ENCODE data around the gene CD274.
"Not testable (repeated sequence)": the region's sequence is repeated elsewhere in the genome, so short reads cannot be mapped to it uniquely, and the experiment has no call there.

CD274 gene

DNA sequence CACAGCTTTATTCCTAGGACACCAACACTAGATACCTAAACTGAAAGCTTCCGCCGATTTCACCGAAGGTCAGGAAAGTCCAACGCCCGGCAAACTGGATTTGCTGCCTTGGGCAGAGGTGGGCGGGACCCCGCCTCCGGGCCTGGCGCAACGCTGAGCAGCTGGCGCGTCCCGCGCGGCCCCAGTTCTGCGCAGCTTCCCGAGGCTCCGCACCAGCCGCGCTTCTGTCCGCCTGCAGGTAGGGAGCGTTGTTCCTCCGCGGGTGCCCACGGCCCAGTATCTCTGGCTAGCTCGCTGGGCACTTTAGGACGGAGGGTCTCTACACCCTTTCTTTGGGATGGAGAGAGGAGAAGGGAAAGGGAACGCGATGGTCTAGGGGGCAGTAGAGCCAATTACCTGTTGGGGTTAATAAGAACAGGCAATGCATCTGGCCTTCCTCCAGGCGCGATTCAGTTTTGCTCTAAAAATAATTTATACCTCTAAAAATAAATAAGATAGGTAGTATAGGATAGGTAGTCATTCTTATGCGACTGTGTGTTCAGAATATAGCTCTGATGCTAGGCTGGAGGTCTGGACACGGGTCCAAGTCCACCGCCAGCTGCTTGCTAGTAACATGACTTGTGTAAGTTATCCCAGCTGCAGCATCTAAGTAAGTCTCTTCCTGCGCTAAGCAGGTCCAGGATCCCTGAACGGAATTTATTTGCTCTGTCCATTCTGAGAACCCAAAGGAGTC lies at the start of gene CD274:
Gene CD274, plus strand, starts transcription at position 184 of the 733 bp plus-strand sequence. CDS start 5,572 bp downstream, outside the sequence.
- peak; percentile 78 for DNase-seq (ENCODE audit: low read depth)

- no peak for DNase-seq (ENCODE audit: low read depth)
Measured at GRCh38 chr9:5402217-5402616, 48.1 kb upstream of the CD274 start.

DNA sequence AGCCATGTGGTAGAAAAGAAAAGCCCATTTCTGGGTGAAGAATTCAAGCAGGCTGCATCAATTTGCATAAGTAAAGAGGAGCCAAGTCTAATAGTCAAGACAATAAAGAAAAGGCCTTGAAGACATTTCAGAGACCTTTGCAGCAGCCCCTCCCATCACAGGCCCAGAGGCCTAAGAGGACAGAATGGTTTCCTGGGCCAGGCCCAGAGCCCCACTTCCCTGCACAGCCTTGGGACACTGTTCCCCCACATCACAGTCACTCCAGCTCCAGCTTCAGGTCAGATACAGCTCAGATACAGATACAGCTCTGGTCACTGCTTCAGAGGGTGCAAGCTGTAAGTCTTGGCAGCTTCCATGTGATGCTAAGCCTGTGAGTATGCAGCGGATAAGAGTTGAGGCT lies 41.7 kb upstream of the CD274 start:
- no peak for DNase-seq (ENCODE audit: low read depth)

DNA sequence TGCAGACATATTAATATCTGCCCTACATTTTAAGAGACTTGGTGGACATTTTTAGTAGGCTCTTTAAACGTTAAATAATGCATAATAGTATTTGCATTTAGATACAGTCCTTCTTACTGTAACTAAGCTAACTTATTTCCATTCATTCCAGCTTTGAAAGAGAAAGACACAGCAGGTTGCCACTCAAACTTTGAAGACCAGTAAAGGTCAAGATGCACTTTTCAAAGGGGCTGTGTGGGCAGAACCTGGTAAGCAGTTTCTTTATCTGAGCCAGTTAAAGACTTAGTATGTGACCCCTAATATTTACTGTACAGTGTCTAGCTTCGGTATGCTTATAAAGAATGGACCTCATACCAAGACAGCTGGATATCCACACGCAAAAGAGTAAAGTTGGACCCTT lies 33.4 kb upstream of the CD274 start:
- DNase-seq (ENCODE audit: low read depth): no peak

DNA sequence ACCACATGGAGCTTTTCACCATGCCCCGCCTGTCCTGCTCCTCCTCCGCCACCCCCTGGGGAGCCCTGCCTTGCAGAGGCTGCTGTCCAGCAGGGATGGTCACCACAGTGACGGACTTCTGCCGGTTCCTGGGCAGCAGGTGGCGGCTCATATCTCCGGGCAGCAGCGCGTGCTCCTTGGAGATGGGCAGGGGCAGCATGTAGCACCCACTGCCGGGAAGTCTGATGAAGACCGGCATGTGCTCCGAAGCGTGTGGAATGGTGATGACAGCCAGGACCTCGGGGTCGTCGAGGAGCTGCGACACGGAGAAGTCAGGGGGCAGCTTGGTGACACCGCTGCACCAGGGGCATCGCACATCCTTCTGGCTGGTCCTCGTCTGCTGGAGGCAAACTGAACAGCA lies 31.9 kb upstream of the CD274 start:
- DNase-seq (ENCODE audit: low read depth): no peak

GRCh38 chr9:5419987-5420386 lies 30.4 kb upstream of the CD274 start:
- no peak for DNase-seq (ENCODE audit: low read depth)

- DNase-seq (ENCODE audit: low read depth): no peak
Measured at GRCh38 chr9:5421163-5421562, 29.2 kb upstream of the CD274 start.

- no peak for DNase-seq (ENCODE audit: low read depth)
Measured at GRCh38 chr9:5422276-5422675, 28.1 kb upstream of the CD274 start.

DNA sequence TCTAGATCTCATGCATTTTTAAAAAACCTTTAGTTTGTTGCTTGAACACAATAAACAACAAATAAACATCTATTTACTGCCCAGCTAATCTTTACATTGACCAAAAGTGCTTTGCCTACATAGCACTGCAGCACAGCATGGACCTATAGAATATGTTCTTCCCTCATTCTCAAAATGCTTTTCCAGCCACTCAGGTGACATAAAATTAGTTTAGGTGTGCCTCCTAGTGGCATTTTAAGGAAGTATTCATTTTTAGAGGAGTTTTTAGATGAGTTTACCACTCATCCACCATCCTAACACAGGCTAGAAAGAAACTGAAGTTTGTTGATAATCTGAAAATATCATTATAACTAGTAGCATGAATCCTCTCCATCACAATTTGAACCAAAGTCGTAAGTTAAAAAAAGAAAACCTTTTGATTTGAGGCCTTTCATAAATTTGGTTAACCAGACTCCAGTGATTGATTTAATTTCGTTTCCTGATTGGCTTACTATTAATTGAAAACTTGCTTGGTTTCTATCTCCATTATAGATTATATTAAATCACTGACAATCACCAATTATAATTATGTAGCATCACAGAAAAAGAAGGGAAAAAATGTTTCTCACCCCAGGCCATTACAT lies 25.2 kb upstream of the CD274 start:
- no peak for DNase-seq (ENCODE audit: low read depth)

DNA sequence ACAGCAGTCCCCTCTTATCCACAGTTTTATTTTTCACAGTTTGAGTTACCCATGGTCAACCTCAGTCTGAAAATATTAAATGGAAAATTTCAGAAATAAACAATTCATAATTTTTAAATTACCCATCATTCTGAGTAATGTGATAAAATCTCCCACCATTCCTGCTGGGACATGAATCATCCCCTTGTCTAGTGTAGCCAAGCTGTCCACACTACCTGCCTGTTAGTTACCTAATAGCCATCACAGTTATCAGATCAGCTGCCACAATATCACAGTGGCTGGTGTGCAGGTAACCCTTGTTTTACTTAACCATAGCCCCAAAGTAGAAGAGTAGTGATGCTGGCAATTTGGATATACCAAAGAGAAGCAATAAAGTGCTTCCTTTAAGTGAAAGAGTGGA lies 23.3 kb upstream of the CD274 start:
- no peak for DNase-seq (ENCODE audit: low read depth)

GRCh38 chr9:5428172-5428571 lies 22.2 kb upstream of the CD274 start:
- no peak for DNase-seq (ENCODE audit: low read depth)

- DNase-seq (ENCODE audit: low read depth): no peak
Measured at GRCh38 chr9:5428794-5429528, 21.4 kb upstream of the CD274 start.

- no peak for DNase-seq (ENCODE audit: low read depth)
Measured at GRCh38 chr9:5429873-5430564, 20.3 kb upstream of the CD274 start.

DNA sequence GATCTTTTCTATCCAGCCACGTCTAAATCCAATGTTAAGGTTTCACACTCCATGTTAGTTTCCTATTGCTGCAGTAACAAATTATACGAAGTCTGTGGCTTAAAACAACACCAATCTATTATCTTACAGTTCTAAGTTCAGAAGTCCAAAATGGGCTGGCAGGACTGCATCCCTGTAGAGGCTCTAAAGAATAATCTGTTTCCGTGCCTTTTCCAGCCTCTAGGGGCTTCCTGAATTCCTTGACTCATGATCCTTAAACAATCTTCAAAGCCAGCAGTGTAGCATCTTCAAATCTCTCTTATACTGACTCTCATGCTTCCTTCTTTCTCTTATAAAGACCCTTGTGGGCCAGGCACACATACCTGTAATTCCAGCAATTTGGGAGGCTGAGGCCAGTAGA lies 19.4 kb upstream of the CD274 start:
- DNase-seq (ENCODE audit: low read depth): no peak

- DNase-seq (ENCODE audit: low read depth): not testable (repeated sequence)
Measured at GRCh38 chr9:5432890-5433289, 17.5 kb upstream of the CD274 start.

- not testable (repeated sequence) for DNase-seq (ENCODE audit: low read depth)
Measured at GRCh38 chr9:5433328-5433727, 17.0 kb upstream of the CD274 start.

DNA sequence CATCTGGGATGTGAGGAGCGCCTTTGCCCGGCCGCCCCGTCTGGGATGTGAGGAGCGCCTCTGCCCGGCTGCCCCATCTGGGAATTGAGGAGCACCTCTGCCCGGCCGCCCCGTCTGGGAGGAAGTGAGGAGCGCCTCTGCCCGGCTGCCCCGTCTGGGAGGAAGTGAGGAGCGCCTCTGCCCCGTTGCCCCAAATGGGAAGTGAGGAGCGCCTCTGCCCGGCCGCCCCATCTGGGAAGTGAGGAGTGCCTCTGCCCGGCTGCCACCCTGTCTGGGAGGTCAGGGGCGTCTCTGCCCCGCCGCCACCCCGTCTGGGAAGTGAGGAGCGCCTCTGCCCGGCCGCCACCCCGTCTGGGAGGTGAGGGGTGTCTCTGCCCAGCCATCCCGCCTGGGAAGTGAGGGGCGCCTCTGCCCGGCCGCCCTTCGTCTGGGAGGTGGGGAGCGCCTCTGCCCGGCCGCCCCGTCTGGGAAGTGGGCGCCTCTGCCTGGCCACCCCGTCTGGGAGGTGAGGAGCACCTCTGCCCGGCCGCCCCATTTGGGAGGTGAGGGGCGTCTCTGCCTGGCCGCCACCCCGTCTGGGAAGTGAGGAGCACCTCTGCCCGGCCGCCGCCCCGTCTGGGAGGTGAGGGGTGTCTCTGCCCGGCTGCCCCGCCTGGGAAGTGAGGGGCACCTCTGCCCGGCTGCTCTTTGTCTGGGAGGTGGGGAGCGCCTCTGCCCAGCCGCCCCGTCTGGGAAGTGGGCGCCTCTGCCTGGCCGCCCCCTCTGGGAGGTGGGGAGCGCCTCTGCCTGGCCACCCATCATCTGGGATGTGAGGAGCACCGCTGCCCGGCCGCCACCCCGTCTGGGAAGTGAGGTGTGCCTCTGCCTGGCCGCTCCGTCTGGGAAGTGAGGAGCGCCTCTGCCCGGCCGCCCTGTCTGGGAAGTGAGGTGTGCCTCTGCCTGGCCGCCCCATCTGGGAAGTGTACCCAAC lies 16.2 kb upstream of the CD274 start:
- not testable (repeated sequence) for DNase-seq (ENCODE audit: low read depth)

GRCh38 chr9:5435912-5436311 lies 14.4 kb upstream of the CD274 start:
- no peak for DNase-seq (ENCODE audit: low read depth)

DNA sequence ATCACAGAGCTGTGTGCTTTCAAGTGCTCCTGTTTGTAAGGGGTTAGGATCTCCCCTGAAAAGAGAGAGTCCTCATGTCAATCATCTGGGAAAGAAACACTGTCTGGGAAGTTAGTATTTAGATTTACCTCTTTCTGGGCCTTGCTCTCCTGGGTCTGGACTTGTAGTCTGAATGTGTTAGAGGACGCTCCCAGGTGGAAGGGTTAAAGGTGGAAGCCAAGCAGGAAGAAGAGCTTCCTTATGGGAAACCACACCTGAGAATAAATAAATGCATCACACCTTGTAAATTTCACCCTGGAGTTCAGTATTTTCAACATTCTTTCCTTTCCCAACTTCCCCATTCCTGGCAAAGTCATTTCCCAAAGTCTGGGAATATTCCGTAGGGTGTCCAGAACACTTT lies 13.9 kb upstream of the CD274 start:
- DNase-seq (ENCODE audit: low read depth): no peak

- DNase-seq (ENCODE audit: low read depth): peak; percentile 85
Measured at GRCh38 chr9:5437254-5438216, 12.8 kb upstream of the CD274 start, which contains the start of gene PLGRKT. PLGRKT (minus strand) TSS chr9:5437925; CDS start chr9:5431977, 5,948 bp downstream.

All from stimulated activated CD8-positive, alpha-beta memory T cell treated with anti-CD3 and anti-CD28 coated beads, Interleukin-4, amount 100 ng/mL, for 24 hours (primary cell).